Endothelial cell (in vitro differentiated cells): ENCODE measurements around the gene ZNF724. TPM values are rescaled to one million over a fixed set of nuclear protein-coding genes. Genes with fewer than 3 reads are reported as not detected.

ENCODE experiments used
- DNase-seq: peaks from one replicate; pipeline ENCODE4 v3.0.0; 2021; ENCODE audit warnings: low spot score
- H3K27ac Mint-ChIP-seq: one replicate; pipeline ENCODE4 v1.8.0; 2021; ENCODE audit warnings: mixed read lengths, inconsistent platforms; ENCODE audit not compliant: unreplicated experiment
- H3K27me3 Mint-ChIP-seq: one replicate; pipeline ENCODE4 v1.8.0; 2021; ENCODE audit warnings: mild to moderate bottlenecking, moderate library complexity, mixed read lengths, inconsistent platforms; ENCODE audit not compliant: unreplicated experiment
- H3K36me3 Mint-ChIP-seq: one replicate; pipeline ENCODE4 v1.8.0; 2021; ENCODE audit warnings: mild to moderate bottlenecking, low read depth, mixed read lengths, inconsistent platforms; ENCODE audit not compliant: unreplicated experiment
- H3K4me1 Mint-ChIP-seq: one replicate; pipeline ENCODE4 v1.8.0; 2021; ENCODE audit warnings: mild to moderate bottlenecking, mixed read lengths, inconsistent platforms; ENCODE audit not compliant: unreplicated experiment
- H3K4me3 Mint-ChIP-seq: one replicate; pipeline ENCODE4 v1.8.0; 2021; ENCODE audit warnings: mild to moderate bottlenecking, mixed read lengths, inconsistent platforms; ENCODE audit not compliant: unreplicated experiment
- H3K9me3 Mint-ChIP-seq: one replicate; pipeline ENCODE4 v1.8.0; 2021; ENCODE audit warnings: mixed read lengths, inconsistent platforms; ENCODE audit not compliant: unreplicated experiment
- CTCF ChIP-seq: fragments of 200-600 bp; sonication (generic); IDR thresholded peaks from one replicate; pipeline ENCODE4 v1.5.0; 2021; ENCODE audit warnings: antibody characterized with exemption; ENCODE audit not compliant: unreplicated experiment
- total RNA-seq: library from RNA; stranded (reverse); fragmentation: NEBNext Ultra II Directional; extraction: Animal tissue kit (Norgen Biotek cat#: 25700); gene quantifications from one replicate; pipeline ENCODE4 v1.2.1, GENCODE V29; 2021; ENCODE audit not compliant: unreplicated experiment

Gene ZNF724
- total RNA-seq, 1 donor from 2014 or later = 10.6 TPM

GRCh38 chr19:23241419-23241818 is 8.8 kb downstream of the ZNF724 start:
- Mint-ChIP-seq H3K4me3 (peak overlapping the region; percentile 12), H3K27ac (no peak overlapping the region), H3K9me3 (peaks cover 18% of the 10 kb centered on the region), H3K36me3 (peaks cover 56% of the 10 kb centered on the region), H3K27me3 (peaks cover 2% of the 10 kb centered on the region), H3K4me1 (no peaks in the 10 kb centered on the region)
- no peak for DNase-seq
- TF ChIP-seq CTCF = no peak

GRCh38 chr19:23222998-23223652 is 27.1 kb downstream of the ZNF724 start:
- peaks cover 1% of the 10 kb centered on the region for H3K27me3 Mint-ChIP-seq
- peaks cover 49% of the 10 kb centered on the region for H3K9me3 Mint-ChIP-seq
- peak overlapping the region; percentile 85 for H3K4me3 Mint-ChIP-seq
- TF ChIP-seq CTCF = no peak
- no peak for DNase-seq
- H3K27ac Mint-ChIP-seq = no peak overlapping the region
- H3K4me1 Mint-ChIP-seq = no peaks in the 10 kb centered on the region
- H3K36me3 Mint-ChIP-seq = peaks cover 67% of the 10 kb centered on the region

- H3K9me3 Mint-ChIP-seq = no peaks in the 10 kb centered on the region
- H3K36me3 Mint-ChIP-seq = no peaks in the 10 kb centered on the region
- no peak overlapping the region for H3K27ac Mint-ChIP-seq
- DNase-seq = no peak
- H3K4me1 Mint-ChIP-seq = no peaks in the 10 kb centered on the region
- no peak for TF ChIP-seq CTCF
- peaks cover 2% of the 10 kb centered on the region for H3K27me3 Mint-ChIP-seq
- no peak overlapping the region for H3K4me3 Mint-ChIP-seq
Measured at GRCh38 chr19:23203841-23204344, 46.3 kb downstream of the ZNF724 start.

GRCh38 chr19:23190341-23190740 is 59.9 kb downstream of the ZNF724 start:
- Mint-ChIP-seq H3K27ac (no peak overlapping the region), H3K4me3 (no peak overlapping the region), H3K27me3 (no peaks in the 10 kb centered on the region), H3K4me1 (no peaks in the 10 kb centered on the region), H3K36me3 (peaks cover 4% of the 10 kb centered on the region), H3K9me3 (peaks cover 22% of the 10 kb centered on the region)
- no peak for DNase-seq
- no peak for TF ChIP-seq CTCF

- H3K27me3 Mint-ChIP-seq = peaks cover 6% of the 10 kb centered on the region
- H3K9me3 Mint-ChIP-seq = peaks cover 43% of the 10 kb centered on the region
- DNase-seq = no peak
- TF ChIP-seq CTCF = no peak
- no peaks in the 10 kb centered on the region for H3K4me1 Mint-ChIP-seq
- H3K27ac Mint-ChIP-seq = no peak overlapping the region
- H3K4me3 Mint-ChIP-seq = no peak overlapping the region
- H3K36me3 Mint-ChIP-seq = peaks cover 15% of the 10 kb centered on the region
Measured at GRCh38 chr19:23183251-23183650, 66.9 kb downstream of the ZNF724 start.

Other genes starting within 250 kb of the ZNF724 start
- not detected for gene ZNF728, start 247.2 kb downstream of the ZNF724 start, total RNA-seq
- 8.3 TPM for gene ZNF730, start 133.4 kb downstream of the ZNF724 start, total RNA-seq
- gene ZNF91, start 145.1 kb upstream of the ZNF724 start, total RNA-seq = 51.4 TPM